GM18505 (cell line): ENCODE data around the gene DENR.
"Not testable (repeated sequence)": the region's sequence is repeated elsewhere in the genome, so short reads cannot be mapped to it uniquely, and the experiment has no call there.

Experiments used
- ATAC-seq: cut with Tn5 transposase; IDR thresholded peaks from one replicate; pipeline ENCODE4 v1.9.1; 2021; ENCODE audit not compliant: unreplicated experiment
- POLR2A ChIP-seq: IDR thresholded peaks from 4 replicates; pipeline ENCODE4 v1.6.1; 2011; ENCODE audit warnings: borderline replicate concordance; ENCODE audit not compliant: insufficient read depth, insufficient read length; ENCODE audit errors: extremely low read depth

Gene DENR, protein sequence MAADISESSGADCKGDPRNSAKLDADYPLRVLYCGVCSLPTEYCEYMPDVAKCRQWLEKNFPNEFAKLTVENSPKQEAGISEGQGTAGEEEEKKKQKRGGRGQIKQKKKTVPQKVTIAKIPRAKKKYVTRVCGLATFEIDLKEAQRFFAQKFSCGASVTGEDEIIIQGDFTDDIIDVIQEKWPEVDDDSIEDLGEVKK

DNA sequence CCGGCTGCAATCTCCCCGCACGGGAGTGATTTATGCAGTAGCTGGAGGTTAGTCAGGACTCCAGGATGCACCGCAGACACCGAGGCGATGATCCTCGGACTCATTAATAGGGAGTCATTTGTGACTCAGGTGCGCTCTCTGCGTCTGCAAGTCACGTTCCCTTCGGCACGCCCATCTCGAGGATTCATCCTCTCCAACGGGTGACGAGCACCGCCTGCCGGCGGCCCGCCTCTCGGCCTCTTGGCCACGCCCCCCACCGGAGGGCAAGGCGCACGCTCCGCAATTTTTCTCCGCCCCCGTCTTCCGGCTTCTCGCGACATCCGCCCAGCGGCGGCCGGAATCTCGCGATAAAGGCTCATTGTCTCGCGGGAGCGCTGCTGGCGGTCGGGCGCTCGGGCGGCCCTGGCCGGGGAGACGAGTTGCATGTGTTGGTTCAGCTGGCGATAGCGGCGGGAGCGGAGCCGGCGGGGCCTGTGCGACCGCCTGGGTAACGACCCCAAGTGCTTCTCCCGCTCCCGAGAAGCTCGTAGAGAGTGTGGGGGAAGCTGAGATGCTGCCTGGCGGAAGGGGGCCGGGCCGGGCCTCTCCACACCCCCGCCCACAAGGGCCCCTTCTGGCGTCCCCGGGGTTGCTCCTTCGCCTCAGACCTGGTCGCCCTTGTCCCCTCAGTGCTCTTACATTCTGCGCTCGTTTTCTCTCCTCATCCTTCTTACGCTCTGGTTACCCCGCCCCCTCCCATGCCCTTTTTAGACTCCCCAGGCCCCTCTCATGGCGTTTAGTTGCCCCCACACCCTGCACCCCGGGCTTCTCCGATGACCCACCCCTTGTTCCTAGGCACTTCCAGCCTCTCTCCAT is at the start of gene DENR:
TSS of gene DENR (plus strand) at position 361 of the 855 bp plus-strand sequence. CDS start 878 bp downstream, outside the sequence.
- TF ChIP-seq POLR2A: peak; percentile 94
- ATAC-seq: peak; percentile 93

DNA sequence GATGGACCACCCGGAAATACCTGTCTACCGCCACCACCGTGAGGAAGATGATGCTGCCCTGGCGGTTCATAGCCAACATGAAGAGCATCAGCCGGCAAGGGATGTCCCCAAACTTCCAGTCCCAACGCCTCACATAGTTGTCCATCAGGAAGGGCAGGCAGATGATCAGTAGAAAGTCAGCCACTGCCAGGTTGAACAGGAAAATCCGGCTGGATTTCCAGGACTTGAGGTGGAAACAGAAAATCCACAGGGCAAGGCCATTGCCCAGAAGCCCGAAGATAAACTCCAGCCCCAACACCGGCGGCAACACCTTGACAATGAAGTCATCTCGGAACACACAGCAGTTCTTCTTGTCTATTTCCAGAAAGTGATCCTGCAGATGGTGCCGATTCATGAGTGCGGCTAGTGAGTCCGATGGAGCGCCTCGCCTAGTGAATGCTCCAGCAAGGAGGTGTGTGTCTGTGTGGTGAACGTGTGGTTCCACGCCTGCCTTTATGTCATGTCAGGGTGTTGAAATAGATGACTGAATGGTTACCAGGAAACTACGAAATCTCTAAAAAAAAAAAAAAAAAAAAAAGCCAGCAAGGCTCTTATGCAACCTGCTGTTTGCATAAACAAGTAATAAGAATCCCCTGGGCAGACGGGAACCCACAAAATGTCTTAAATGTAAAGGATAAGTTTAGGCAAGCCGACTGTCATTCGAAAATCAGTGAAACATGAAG is 49.6 kb upstream of the DENR start, which contains the start of gene HCAR2:
TSS of gene HCAR2 (minus strand) at position 468 of the 722 bp plus-strand sequence. CDS start at position 394, 74 bp downstream.
- not testable (repeated sequence) for ATAC-seq

DNA sequence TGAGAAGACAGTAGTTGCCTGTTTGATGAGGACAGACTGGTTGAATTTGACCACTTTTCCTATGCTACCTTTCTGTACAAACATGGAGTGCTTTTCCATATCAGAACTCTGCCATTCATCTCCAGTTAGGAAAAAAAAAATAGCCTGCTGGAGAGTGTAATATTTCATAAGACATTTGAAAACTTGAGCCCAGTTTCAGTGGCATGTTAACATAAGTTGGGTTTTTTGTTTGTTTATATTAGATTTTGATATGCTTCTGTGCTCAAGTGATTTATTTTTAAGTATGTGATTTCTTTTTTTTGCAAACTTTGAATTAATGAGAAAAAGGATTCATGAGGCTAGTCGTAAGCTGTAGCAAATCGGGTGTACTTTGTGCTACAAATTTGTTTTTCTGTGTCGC is 48.8 kb upstream of the DENR start:
- not testable (repeated sequence) for ATAC-seq

DNA sequence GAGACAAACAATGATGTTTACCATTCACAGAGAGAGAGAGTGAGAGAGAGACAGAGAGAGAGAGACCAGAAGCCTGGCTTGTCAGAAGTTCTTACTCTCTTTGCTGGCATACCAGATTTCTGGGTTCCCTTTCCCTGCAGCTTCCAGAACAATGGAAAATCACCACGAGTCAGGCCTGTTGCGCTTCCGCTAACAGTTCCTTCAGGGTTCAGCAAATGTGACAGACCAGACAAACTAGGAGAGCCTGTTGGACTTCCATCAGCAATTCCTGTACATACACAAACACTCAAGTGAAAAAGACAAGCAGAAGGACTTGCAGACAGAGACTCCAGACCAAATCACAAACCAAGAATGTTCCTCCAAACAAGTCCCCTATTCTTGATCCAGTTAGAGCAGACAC is 43.3 kb upstream of the DENR start:
- ATAC-seq: not testable (repeated sequence)

DNA sequence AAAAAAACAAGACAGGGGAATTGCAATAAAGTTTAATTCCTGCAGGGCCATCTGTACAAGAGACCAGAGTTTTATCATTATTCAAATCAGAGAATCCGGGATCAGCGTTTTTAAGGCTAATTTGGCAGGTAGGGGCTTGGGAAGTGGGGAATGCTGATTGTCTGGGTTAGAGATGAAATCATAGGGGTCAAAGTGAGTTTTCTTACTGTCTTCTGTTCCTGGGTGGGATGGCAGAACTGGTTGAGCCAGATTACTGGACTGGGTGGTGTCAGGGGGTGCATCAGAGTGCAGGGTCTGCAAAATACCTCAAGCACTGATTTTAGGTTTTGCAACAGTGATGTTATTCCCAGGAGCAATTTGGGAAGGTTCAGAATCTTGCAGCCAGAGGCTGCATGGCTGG is 42.3 kb upstream of the DENR start:
- not testable (repeated sequence) for ATAC-seq

DNA sequence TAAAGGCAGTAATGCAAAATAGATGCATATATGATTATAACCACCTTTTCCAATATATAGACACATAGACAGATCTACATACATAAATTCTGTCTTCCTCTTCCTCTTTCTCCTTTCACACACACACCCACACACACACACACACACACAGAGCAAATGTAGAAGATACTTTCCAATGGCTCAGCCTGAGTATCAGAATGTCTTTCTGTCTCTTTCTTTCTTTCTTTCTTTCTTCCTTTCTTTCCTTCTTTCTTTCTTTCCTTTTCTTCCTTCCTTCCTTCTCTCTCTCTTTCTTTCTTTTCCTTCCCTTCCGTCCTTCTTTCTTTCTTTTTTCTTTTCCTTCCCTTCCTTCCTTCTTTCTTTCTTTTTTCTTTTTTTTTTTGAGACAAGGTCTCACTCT is 41.4 kb upstream of the DENR start:
- ATAC-seq: not testable (repeated sequence)

DNA sequence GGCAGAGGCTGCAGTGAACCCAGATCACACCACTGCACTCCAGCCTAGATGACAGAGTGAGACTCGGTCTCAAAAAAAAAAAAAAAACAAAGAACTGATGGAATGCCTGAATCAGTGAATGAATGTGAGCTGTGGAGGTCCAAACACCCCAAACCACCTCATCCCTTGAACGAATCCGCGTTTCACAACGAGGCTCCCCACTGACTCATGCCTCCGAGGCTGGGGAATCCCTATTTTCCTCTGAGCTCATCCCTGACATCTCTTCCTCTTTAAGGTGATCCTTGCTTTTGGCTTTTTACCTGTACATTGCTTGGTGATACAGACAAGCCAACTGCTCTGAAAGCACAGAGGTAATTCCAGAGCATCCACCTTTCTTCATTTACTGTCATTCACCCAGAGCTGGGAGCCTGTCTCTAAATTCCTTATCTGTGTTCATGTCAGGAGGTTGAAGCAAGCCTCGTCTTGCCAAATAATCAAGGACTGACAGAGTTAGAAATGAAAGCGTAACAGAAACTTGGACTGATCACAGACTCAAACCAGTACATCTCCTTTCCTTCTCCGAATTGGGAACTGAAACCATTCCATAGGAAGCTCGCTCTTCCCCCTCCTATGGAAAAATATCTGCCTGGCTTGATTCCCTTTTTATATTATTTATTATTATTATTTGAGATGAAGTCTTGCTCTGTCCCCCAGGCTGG is 39.0 kb upstream of the DENR start:
- not testable (repeated sequence) for ATAC-seq

DNA sequence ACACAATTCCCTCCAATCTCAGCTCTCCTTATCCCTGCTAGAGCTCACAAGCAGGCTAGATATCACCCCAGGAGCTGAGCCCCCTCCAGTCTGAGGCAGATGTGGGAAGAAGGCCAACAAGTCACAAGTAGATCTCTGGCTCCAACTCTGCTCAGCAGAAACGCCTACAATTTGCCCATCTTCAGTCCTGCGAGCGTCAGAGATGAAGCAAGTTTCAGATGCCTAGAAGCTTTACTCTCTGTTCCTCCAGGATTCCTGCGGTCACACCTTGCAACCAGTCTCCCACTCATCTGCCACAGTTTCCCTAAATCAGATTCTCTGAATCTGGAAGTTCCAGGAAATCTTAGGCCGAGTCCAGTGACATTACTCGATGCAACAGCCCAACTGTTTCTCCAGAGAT is 37.4 kb upstream of the DENR start:
- ATAC-seq: not testable (repeated sequence)

DNA sequence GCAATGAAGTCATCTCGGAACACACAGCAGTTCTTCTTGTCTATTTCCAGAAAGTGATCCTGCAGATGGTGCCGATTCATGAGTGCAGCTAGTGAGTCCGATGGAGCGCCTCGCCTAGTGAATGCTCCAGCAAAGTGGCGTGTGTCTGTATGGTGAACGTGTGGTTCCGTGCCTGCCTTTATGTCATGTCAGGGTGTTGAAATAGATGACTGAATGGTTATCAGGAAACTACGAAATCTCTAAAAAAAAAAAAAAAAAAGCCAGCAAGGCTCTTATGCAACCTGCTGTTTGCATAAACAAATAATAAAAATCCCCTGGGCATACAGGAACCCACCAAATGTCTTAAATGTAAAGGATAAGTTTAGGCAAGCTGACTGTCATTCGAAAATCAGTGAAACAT is 36.0 kb upstream of the DENR start, which contains the start of gene HCAR3:
TSS of gene HCAR3 (minus strand) at position 154 of the 400 bp plus-strand sequence. CDS start at position 80, 74 bp downstream.
- not testable (repeated sequence) for ATAC-seq
- peak; percentile 35 for TF ChIP-seq POLR2A

DNA sequence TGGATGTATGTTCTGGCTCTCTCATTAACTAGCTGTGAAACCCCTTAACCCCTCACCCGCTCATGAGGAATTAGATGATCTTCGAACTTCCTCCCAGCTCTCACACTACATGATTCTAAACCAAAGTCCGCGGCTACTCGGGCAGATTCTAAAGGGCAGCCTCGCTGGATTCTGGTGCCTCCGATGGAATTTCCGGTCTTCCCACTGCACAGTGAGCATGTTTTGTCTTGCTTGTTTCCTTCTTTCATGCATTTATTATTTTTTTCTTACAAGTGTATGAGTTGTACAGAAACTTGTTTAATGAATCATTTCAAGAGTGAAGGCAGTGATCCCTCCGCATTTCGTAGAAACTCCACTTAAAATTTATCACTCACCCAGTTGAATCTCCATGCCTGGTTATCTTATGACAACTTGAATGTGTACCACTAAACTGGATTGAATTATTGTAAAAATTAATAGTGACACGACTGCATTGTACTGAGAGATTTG is 31.5 kb upstream of the DENR start:
- ATAC-seq: no peak
- TF ChIP-seq POLR2A: no peak

DNA sequence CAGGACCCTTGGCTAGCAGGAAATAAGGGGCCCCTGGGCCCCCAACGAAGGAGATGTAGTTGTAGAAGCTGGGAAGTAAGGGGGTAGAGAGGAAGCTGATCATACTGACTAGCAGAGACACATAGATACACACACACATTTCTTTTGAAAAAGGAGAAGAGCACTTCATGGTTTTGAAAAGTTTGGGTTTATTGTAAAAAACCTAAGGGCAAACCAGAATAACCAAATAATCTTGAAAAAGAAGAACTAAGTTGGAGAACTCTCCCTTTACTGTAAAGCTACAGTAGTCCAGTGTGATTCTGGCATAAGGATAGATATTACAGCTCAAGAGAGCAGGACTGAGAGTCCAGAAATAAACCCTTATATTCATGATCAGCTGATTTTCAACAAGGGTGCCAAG is 30.2 kb upstream of the DENR start:
- TF ChIP-seq POLR2A: no peak

DNA sequence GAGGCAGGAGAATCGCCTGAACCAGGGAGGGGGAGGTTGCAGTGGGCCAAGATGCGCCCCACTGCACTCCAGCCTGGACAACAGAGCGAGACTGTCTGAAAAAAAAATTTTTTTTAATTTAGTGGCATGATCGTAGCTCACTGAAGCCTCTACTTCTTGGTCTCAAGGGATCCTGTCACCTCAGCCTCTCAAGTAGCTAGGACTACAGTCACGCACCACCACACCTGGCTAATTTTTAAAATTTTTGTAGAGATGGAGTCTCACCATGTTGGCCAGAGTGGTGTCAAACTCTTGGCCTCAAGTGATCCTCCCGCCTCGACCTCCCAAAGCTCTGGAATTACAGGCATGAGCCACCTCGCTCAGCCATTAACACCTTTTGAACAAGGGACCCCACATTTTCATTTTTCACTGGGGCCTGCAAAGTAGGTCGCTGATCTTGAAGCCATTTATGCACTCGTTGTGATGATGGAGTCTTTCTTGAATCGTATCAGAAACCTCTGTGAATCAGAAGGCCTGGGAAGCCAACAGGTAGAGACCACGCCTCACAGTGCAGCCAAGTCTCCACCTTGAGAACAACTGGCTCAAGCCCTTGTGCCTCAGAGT is 27.9 kb upstream of the DENR start:
- ATAC-seq: no peak
- no peak for TF ChIP-seq POLR2A

More for the DNA sequence above, 30.2 kb upstream of the DENR start:
- no peak for ATAC-seq

DNA sequence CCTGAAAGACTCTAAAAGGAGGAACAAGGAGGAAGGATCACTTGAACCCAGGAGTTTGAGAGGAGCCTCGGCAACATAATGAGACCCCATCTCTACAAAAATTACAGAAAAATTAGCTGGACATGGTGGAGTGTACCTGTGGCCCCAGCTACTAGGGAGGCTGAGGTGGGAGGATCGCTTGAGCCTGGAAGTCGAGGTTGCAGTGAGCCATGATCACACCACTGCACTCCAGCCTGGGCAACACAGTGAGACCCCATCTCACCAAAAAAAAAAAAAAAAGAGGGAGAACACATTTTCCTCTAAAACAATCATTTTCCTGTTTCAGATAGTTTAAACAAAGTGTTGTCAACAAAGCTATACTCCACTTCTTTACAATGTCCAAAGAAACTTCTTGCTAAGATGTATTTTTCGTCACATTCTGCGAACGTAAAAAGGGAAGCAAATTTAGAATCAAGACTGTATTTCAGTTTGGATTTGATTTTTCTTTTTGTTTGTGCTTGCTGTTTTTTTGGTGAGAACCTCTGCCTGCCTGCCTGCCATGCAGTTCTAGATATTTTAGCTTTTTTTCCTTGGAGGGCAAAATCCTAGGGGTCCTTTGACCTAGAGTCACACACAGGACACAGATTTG is 27.1 kb upstream of the DENR start:
- no peak for ATAC-seq
- no peak for TF ChIP-seq POLR2A
